ENCODE results near the gene TMEFF2.

DNA sequence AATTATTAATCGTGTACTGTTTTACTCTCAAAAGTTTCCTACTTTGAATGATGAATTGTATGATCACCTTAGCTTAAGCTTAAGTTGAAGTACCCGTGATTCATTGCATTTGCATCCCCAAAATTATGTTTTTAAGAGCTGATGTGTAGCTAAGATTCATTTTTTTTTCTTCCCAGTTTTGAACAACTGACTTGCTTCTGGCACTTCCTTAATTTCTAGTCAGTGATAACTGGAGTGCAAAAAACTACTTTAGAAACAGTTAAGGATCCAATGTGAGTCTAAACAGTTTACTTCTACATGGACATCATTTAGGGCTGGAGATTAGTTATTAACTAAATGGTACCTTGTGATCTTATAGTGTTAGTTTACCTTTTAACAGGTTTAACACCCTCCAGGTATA lies 223.9 kb downstream of the TMEFF2 start:
- TF ChIP-seq EZH2phosphoT487 (IDR thresholded peaks at IDR 0.05; ENCODE audit: insufficient read depth, low read depth) (no peak), EZH2 (IDR thresholded peaks at IDR 0.05; ENCODE audit: insufficient read depth, poor library complexity, severe bottlenecking) (no peak)

Measured in GM23248 (cell line).